ENCODE data around the gene PARD3B. TPM values are rescaled to one million over a fixed set of nuclear protein-coding genes. Genes with fewer than 3 reads are reported as not detected.

Gene PARD3B
- polyA plus RNA-seq, 1 donor = 14.0 TPM

GRCh38 chr2:205337274-205337673, 792.0 kb downstream of the PARD3B start:
- H3K27me3 ChIP-seq (ENCODE audit: control insufficient read depth, insufficient read depth, low read length) = no peaks in the 10 kb centered on the region
- H3K36me3 ChIP-seq (ENCODE audit: control insufficient read depth, insufficient read depth, low read length) = no peaks in the 10 kb centered on the region
- peaks cover 4% of the 10 kb centered on the region for H3K9me3 ChIP-seq (ENCODE audit: control insufficient read depth, low read depth, low read length)
- no peak overlapping the region for H3K27ac ChIP-seq (ENCODE audit: low read length)
- H3K4me1 ChIP-seq (ENCODE audit: control insufficient read depth, insufficient read depth, low read length) = no peaks in the 10 kb centered on the region
- H3K4me3 ChIP-seq (ENCODE audit: low read length) = no peak overlapping the region
- DNase-seq = no peak

- DNase-seq = no peak
- Histone ChIP-seq H3K27ac (ENCODE audit: low read length) (no peak overlapping the region), H3K9me3 (ENCODE audit: control insufficient read depth, low read depth, low read length) (peaks cover 4% of the 10 kb centered on the region), H3K4me3 (ENCODE audit: low read length) (no peak overlapping the region), H3K27me3 (ENCODE audit: control insufficient read depth, insufficient read depth, low read length) (no peaks in the 10 kb centered on the region), H3K36me3 (ENCODE audit: control insufficient read depth, insufficient read depth, low read length) (no peaks in the 10 kb centered on the region), H3K4me1 (ENCODE audit: control insufficient read depth, insufficient read depth, low read length) (no peaks in the 10 kb centered on the region)
- 100% methylated on average over 1 of the region's 1 CpG for WGBS (ENCODE audit: insufficient coverage, low lambda C conversion rate)
Observed at GRCh38 chr2:205338156-205338555, 792.9 kb downstream of the PARD3B start.

GRCh38 chr2:205343103-205343502, 797.8 kb downstream of the PARD3B start:
- WGBS (ENCODE audit: insufficient coverage, low lambda C conversion rate) = 80% methylated on average over 1 of the region's 4 CpGs
- no peak overlapping the region for H3K4me3 ChIP-seq (ENCODE audit: low read length)
- no peak overlapping the region for H3K27ac ChIP-seq (ENCODE audit: low read length)
- H3K4me1 ChIP-seq (ENCODE audit: control insufficient read depth, insufficient read depth, low read length) = no peaks in the 10 kb centered on the region
- no peaks in the 10 kb centered on the region for H3K27me3 ChIP-seq (ENCODE audit: control insufficient read depth, insufficient read depth, low read length)
- no peak for DNase-seq
- no peaks in the 10 kb centered on the region for H3K9me3 ChIP-seq (ENCODE audit: control insufficient read depth, low read depth, low read length)
- H3K36me3 ChIP-seq (ENCODE audit: control insufficient read depth, insufficient read depth, low read length) = no peaks in the 10 kb centered on the region

- WGBS (ENCODE audit: insufficient coverage, low lambda C conversion rate) = 90% methylated on average over 2 of the region's 2 CpGs
- Histone ChIP-seq H3K4me3 (ENCODE audit: low read length) (no peak overlapping the region), H3K4me1 (ENCODE audit: control insufficient read depth, insufficient read depth, low read length) (no peaks in the 10 kb centered on the region), H3K27me3 (ENCODE audit: control insufficient read depth, insufficient read depth, low read length) (no peaks in the 10 kb centered on the region), H3K36me3 (ENCODE audit: control insufficient read depth, insufficient read depth, low read length) (no peaks in the 10 kb centered on the region), H3K9me3 (ENCODE audit: control insufficient read depth, low read depth, low read length) (no peaks in the 10 kb centered on the region), H3K27ac (ENCODE audit: low read length) (no peak overlapping the region)
- DNase-seq = no peak
Observed at GRCh38 chr2:205346649-205347048, 801.4 kb downstream of the PARD3B start.

- Histone ChIP-seq H3K4me1 (ENCODE audit: control insufficient read depth, insufficient read depth, low read length) (no peaks in the 10 kb centered on the region), H3K36me3 (ENCODE audit: control insufficient read depth, insufficient read depth, low read length) (no peaks in the 10 kb centered on the region), H3K9me3 (ENCODE audit: control insufficient read depth, low read depth, low read length) (no peaks in the 10 kb centered on the region), H3K27me3 (ENCODE audit: control insufficient read depth, insufficient read depth, low read length) (no peaks in the 10 kb centered on the region), H3K4me3 (ENCODE audit: low read length) (no peak overlapping the region), H3K27ac (ENCODE audit: low read length) (no peak overlapping the region)
- WGBS (ENCODE audit: insufficient coverage, low lambda C conversion rate) = no CpG with 5 or more reads among the region's 2 CpGs
- no peak for DNase-seq
Observed at GRCh38 chr2:205347899-205348298, 802.6 kb downstream of the PARD3B start.

- Histone ChIP-seq H3K9me3 (ENCODE audit: control insufficient read depth, low read depth, low read length) (no peaks in the 10 kb centered on the region), H3K36me3 (ENCODE audit: control insufficient read depth, insufficient read depth, low read length) (no peaks in the 10 kb centered on the region), H3K27me3 (ENCODE audit: control insufficient read depth, insufficient read depth, low read length) (no peaks in the 10 kb centered on the region), H3K27ac (ENCODE audit: low read length) (no peak overlapping the region), H3K4me1 (ENCODE audit: control insufficient read depth, insufficient read depth, low read length) (no peaks in the 10 kb centered on the region), H3K4me3 (ENCODE audit: low read length) (no peak overlapping the region)
- WGBS (ENCODE audit: insufficient coverage, low lambda C conversion rate) = 100% methylated on average over 1 of the region's 3 CpGs
- DNase-seq = no peak
Observed at GRCh38 chr2:205352094-205352493, 806.8 kb downstream of the PARD3B start.

GRCh38 chr2:205352593-205352992, 807.3 kb downstream of the PARD3B start:
- DNase-seq = no peak

GRCh38 chr2:205357732-205358131, 812.5 kb downstream of the PARD3B start:
- no peak for DNase-seq
- Histone ChIP-seq H3K4me3 (ENCODE audit: low read length) (no peak overlapping the region), H3K9me3 (ENCODE audit: control insufficient read depth, low read depth, low read length) (no peaks in the 10 kb centered on the region), H3K27ac (ENCODE audit: low read length) (no peak overlapping the region), H3K36me3 (ENCODE audit: control insufficient read depth, insufficient read depth, low read length) (no peaks in the 10 kb centered on the region), H3K27me3 (ENCODE audit: control insufficient read depth, insufficient read depth, low read length) (no peaks in the 10 kb centered on the region), H3K4me1 (ENCODE audit: control insufficient read depth, insufficient read depth, low read length) (no peaks in the 10 kb centered on the region)
- 50% methylated on average over 2 of the region's 2 CpGs for WGBS (ENCODE audit: insufficient coverage, low lambda C conversion rate)

More at GRCh38 chr2:205352593-205352992, 807.3 kb downstream of the PARD3B start:
- Histone ChIP-seq H3K9me3 (ENCODE audit: control insufficient read depth, low read depth, low read length) (no peaks in the 10 kb centered on the region), H3K27me3 (ENCODE audit: control insufficient read depth, insufficient read depth, low read length) (no peaks in the 10 kb centered on the region), H3K4me3 (ENCODE audit: low read length) (no peak overlapping the region), H3K27ac (ENCODE audit: low read length) (no peak overlapping the region), H3K4me1 (ENCODE audit: control insufficient read depth, insufficient read depth, low read length) (no peaks in the 10 kb centered on the region), H3K36me3 (ENCODE audit: control insufficient read depth, insufficient read depth, low read length) (no peaks in the 10 kb centered on the region)
- WGBS (ENCODE audit: insufficient coverage, low lambda C conversion rate) = no CpG with 5 or more reads among the region's 3 CpGs

- no peaks in the 10 kb centered on the region for H3K36me3 ChIP-seq (ENCODE audit: control insufficient read depth, insufficient read depth, low read length)
- WGBS (ENCODE audit: insufficient coverage, low lambda C conversion rate) = 66% methylated on average over 6 of the region's 8 CpGs
- H3K27me3 ChIP-seq (ENCODE audit: control insufficient read depth, insufficient read depth, low read length) = no peaks in the 10 kb centered on the region
- no peaks in the 10 kb centered on the region for H3K9me3 ChIP-seq (ENCODE audit: control insufficient read depth, low read depth, low read length)
- no peak overlapping the region for H3K4me3 ChIP-seq (ENCODE audit: low read length)
- H3K4me1 ChIP-seq (ENCODE audit: control insufficient read depth, insufficient read depth, low read length) = no peaks in the 10 kb centered on the region
- no peak for DNase-seq
- H3K27ac ChIP-seq (ENCODE audit: low read length) = no peak overlapping the region
Observed at GRCh38 chr2:205358351-205358815, 813.1 kb downstream of the PARD3B start.

- WGBS (ENCODE audit: insufficient coverage, low lambda C conversion rate) = 89% methylated on average over 1 of the region's 3 CpGs
- Histone ChIP-seq H3K4me1 (ENCODE audit: control insufficient read depth, insufficient read depth, low read length) (no peaks in the 10 kb centered on the region), H3K4me3 (ENCODE audit: low read length) (no peak overlapping the region), H3K27me3 (ENCODE audit: control insufficient read depth, insufficient read depth, low read length) (no peaks in the 10 kb centered on the region), H3K36me3 (ENCODE audit: control insufficient read depth, insufficient read depth, low read length) (no peaks in the 10 kb centered on the region), H3K9me3 (ENCODE audit: control insufficient read depth, low read depth, low read length) (no peaks in the 10 kb centered on the region), H3K27ac (ENCODE audit: low read length) (no peak overlapping the region)
- no peak for DNase-seq
Observed at GRCh38 chr2:205361272-205361671, 816.0 kb downstream of the PARD3B start.

GRCh38 chr2:205361970-205362369, 816.7 kb downstream of the PARD3B start:
- no peak for DNase-seq
- H3K4me1 ChIP-seq (ENCODE audit: control insufficient read depth, insufficient read depth, low read length) = no peaks in the 10 kb centered on the region
- H3K36me3 ChIP-seq (ENCODE audit: control insufficient read depth, insufficient read depth, low read length) = no peaks in the 10 kb centered on the region
- H3K27me3 ChIP-seq (ENCODE audit: control insufficient read depth, insufficient read depth, low read length) = no peaks in the 10 kb centered on the region
- no peak overlapping the region for H3K27ac ChIP-seq (ENCODE audit: low read length)
- no peak overlapping the region for H3K4me3 ChIP-seq (ENCODE audit: low read length)
- no peaks in the 10 kb centered on the region for H3K9me3 ChIP-seq (ENCODE audit: control insufficient read depth, low read depth, low read length)

Data from large intestine (tissue), 3 donors.